ENCODE results near the gene RALGPS1.
"Not testable (repeated sequence)": the region's sequence is repeated elsewhere in the genome, so short reads cannot be mapped to it uniquely, and the experiment has no call there.

RALGPS1 gene

GRCh38 chr9:127170103-127170502 is 255.5 kb downstream of the RALGPS1 start:
- H3K4me3 ChIP-seq (ENCODE audit: low read depth, low read length), result no peak overlapping the region
- H3K27ac ChIP-seq (ENCODE audit: extremely low read depth, low read depth, low read length), result no peak overlapping the region
- ChIA-PET CTCF (interaction anchor here (0.5 to 0.6 kb wide), 2 partner anchors 43 to 955 kb away, joined by 3 to 4 read pairs; no protein-coding TSS in a partner anchor), POLR2A (no interaction called here)
- peaks cover 0 to 3% of the 10 kb centered on the region in 2 experiments; a peak in 1 of 3 replicates for H3K36me3 ChIP-seq (ENCODE audit: control insufficient read depth in 2 of 2, insufficient read depth in 1 of 2, low read length in 2 of 2)
- H3K4me1 ChIP-seq (ENCODE audit: control insufficient read depth, insufficient read depth, low read length), result no peaks in the 10 kb centered on the region
- TF ChIP-seq ZNF16 (tag by site-specific recombination; IDR thresholded peaks at IDR 0.05; ENCODE audit: low read depth) (no peak), SP3 (tag by site-specific recombination; IDR thresholded peaks at IDR 0.05) (no peak), ZNF654 (tag by site-specific recombination; IDR thresholded peaks at IDR 0.05; ENCODE audit: low read depth) (no peak), ZNF391 (tag by site-specific recombination; IDR thresholded peaks at IDR 0.05; ENCODE audit: borderline replicate concordance, low read depth) (no peak), ZNF138 (tag by site-specific recombination; IDR thresholded peaks at IDR 0.05; ENCODE audit: borderline replicate concordance) (no peak), ZNF626 (tag by site-specific recombination; IDR thresholded peaks at IDR 0.05) (no peak), PRDM1 (tag by site-specific recombination; IDR thresholded peaks at IDR 0.05) (no peak)
- TF ChIP-seq, protein P1, sequence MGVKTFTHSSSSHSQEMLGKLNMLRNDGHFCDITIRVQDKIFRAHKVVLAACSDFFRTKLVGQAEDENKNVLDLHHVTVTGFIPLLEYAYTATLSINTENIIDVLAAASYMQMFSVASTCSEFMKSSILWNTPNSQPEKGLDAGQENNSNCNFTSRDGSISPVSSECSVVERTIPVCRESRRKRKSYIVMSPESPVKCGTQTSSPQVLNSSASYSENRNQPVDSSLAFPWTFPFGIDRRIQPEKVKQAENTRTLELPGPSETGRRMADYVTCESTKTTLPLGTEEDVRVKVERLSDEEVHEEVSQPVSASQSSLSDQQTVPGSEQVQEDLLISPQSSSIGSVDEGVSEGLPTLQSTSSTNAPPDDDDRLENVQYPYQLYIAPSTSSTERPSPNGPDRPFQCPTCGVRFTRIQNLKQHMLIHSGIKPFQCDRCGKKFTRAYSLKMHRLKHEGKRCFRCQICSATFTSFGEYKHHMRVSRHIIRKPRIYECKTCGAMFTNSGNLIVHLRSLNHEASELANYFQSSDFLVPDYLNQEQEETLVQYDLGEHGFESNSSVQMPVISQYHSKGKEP (tag by site-specific recombination; IDR thresholded peaks at IDR 0.05), result no peak
- H3K9me3 ChIP-seq (ENCODE audit: control insufficient read depth, insufficient read depth, low read depth, low read length), result no peaks in the 10 kb centered on the region

DNA sequence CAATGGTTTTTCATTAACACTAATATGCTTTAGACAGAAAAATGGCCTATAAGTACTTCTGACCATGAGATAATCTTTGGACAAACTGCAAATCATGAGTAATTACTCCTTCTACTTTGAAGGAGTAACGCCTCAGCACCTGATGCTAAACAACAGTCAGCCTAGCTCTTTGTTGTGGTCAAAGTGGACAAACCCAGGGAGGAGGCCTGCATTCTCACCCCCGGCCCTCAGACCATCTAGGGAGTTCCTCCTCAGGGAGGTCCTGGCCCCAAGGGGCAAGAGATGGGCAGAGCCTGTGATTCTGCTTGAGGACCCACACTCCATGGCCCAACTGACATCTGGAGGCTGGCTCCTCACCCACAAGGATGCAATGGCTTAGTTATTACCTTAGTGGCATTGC is 256.1 kb downstream of the RALGPS1 start:
- Histone ChIP-seq H3K4me3 (ENCODE audit: low read depth, low read length) (no peak overlapping the region), H3K27ac (ENCODE audit: extremely low read depth, low read depth, low read length) (no peak overlapping the region), H3K36me3 (ENCODE audit: control insufficient read depth in 2 of 2, insufficient read depth in 1 of 2, low read length in 2 of 2) (peaks cover 0 to 3% of the 10 kb centered on the region in 2 experiments; a peak in 1 of 3 replicates), H3K4me1 (ENCODE audit: control insufficient read depth, insufficient read depth, low read length) (no peaks in the 10 kb centered on the region), H3K9me3 (ENCODE audit: control insufficient read depth, insufficient read depth, low read depth, low read length) (no peaks in the 10 kb centered on the region)
- ChIA-PET POLR2A (no interaction called here), CTCF (no interaction called here)
- TF ChIP-seq, protein P2, sequence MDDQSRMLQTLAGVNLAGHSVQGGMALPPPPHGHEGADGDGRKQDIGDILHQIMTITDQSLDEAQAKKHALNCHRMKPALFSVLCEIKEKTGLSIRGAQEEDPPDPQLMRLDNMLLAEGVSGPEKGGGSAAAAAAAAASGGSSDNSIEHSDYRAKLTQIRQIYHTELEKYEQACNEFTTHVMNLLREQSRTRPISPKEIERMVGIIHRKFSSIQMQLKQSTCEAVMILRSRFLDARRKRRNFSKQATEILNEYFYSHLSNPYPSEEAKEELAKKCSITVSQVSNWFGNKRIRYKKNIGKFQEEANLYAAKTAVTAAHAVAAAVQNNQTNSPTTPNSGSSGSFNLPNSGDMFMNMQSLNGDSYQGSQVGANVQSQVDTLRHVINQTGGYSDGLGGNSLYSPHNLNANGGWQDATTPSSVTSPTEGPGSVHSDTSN (CRISPR knock-in tag; IDR thresholded peaks at IDR 0.05), result no peak
- TF ChIP-seq ZNF18 (tag by site-specific recombination; IDR thresholded peaks at IDR 0.05) (no peak), ZBTB1 (tag by site-specific recombination; IDR thresholded peaks at IDR 0.05) (no peak), ZFP69B (tag by site-specific recombination; IDR thresholded peaks at IDR 0.05) (no peak), ELK4 (IDR thresholded peaks at IDR 0.05; ENCODE audit: borderline replicate concordance, low read depth, low read length) (no peak), SCRT2 (tag by site-specific recombination; IDR thresholded peaks at IDR 0.05) (no peak), PRDM1 (tag by site-specific recombination; IDR thresholded peaks at IDR 0.05) (no peak), OSR2 (tag by site-specific recombination; IDR thresholded peaks at IDR 0.05) (no peak)
- TF ChIP-seq, protein P3, sequence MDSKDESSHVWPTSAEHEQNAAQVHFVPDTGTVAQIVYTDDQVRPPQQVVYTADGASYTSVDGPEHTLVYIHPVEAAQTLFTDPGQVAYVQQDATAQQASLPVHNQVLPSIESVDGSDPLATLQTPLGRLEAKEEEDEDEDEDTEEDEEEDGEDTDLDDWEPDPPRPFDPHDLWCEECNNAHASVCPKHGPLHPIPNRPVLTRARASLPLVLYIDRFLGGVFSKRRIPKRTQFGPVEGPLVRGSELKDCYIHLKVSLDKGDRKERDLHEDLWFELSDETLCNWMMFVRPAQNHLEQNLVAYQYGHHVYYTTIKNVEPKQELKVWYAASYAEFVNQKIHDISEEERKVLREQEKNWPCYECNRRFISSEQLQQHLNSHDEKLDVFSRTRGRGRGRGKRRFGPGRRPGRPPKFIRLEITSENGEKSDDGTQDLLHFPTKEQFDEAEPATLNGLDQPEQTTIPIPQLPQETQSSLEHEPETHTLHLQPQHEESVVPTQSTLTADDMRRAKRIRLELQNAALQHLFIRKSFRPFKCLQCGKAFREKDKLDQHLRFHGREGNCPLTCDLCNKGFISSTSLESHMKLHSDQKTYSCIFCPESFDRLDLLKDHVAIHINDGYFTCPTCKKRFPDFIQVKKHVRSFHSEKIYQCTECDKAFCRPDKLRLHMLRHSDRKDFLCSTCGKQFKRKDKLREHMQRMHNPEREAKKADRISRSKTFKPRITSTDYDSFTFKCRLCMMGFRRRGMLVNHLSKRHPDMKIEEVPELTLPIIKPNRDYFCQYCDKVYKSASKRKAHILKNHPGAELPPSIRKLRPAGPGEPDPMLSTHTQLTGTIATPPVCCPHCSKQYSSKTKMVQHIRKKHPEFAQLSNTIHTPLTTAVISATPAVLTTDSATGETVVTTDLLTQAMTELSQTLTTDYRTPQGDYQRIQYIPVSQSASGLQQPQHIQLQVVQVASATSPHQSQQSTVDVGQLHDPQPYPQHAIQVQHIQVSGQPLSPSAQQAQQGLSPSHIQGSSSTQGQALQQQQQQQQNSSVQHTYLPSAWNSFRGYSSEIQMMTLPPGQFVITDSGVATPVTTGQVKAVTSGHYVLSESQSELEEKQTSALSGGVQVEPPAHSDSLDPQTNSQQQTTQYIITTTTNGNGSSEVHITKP (tag by site-specific recombination; IDR thresholded peaks at IDR 0.05), result no peak

DNA sequence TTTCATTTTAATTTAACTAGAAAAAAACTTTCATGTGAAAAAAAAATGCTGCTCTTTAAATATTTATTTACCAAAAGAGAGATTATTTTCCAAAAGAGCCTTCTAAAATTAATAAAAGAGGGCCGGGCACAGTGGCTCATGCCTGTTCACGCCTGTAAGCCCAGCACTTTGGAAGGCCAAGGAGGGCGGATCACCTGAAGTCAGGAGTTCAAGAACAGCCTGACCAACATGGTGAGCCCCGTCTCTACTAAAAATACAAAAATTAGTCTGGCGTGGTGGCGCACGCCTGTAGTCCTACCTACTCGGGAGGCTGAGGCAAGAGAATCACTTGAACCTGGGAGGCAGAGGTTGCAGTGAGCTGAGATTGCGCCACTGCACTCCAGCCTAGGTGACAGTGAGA is 256.8 kb downstream of the RALGPS1 start:
- H3K4me1 ChIP-seq (ENCODE audit: control insufficient read depth, insufficient read depth, low read length); POLR2A ChIA-PET; CTCF ChIA-PET; H3K27ac ChIP-seq (ENCODE audit: extremely low read depth, low read depth, low read length); H3K9me3 ChIP-seq (ENCODE audit: control insufficient read depth, insufficient read depth, low read depth, low read length); H3K36me3 ChIP-seq (ENCODE audit: control insufficient read depth in 2 of 2, insufficient read depth in 1 of 2, low read length in 2 of 2); H3K4me3 ChIP-seq (ENCODE audit: low read depth, low read length): not testable (repeated sequence)
